ENCODE results near the gene SETD4. TPM values are rescaled to one million over a fixed set of nuclear protein-coding genes. Genes with fewer than 3 reads are reported as not detected.

Gene SETD4
- total RNA-seq, 2 experiments from 2014 or later, result 14.8 to 15.2 TPM

DNA sequence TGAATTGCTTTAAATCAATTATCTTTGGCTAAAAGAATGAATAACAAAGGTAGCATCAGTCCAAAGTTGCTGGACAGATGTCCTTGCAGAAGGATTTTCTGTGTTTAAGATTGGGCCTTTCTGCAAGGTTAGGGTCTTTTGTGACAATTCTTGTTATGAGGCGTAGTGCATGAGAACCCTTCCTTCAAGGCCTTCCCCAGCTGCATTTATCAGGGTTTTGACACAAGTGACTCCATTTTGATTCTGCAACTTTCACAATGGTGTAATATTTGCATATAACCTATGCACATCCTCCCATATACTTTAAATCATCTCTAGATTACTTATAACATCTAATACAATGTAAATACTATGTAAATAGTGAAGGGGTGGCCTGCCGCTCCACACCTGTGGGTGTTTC, 1.1 kb upstream of the SETD4 start:
- Mint-ChIP-seq H3K27me3 (ENCODE audit: low read depth) (no peaks in the 10 kb centered on the region), H3K9me3 (no peaks in the 10 kb centered on the region), H3K36me3 (ENCODE audit: low read depth) (peaks cover 15% of the 10 kb centered on the region), H3K4me1 (ENCODE audit: low read depth) (peaks cover 27% of the 10 kb centered on the region), H3K27ac (no peak overlapping the region), H3K4me3 (no peak overlapping the region)
- CTCF ChIA-PET, result interaction anchor here (1.1 kb wide), 1 partner anchor 11 kb away, joined by 3 read pairs; no protein-coding TSS in a partner anchor
- intact Hi-C loops (cut with micrococcal nuclease), result loop anchor here (2.0 kb wide), 1 partner anchor 73 kb away; the partner anchor contains the start of gene CBR3
- no peak for DNase-seq

DNA sequence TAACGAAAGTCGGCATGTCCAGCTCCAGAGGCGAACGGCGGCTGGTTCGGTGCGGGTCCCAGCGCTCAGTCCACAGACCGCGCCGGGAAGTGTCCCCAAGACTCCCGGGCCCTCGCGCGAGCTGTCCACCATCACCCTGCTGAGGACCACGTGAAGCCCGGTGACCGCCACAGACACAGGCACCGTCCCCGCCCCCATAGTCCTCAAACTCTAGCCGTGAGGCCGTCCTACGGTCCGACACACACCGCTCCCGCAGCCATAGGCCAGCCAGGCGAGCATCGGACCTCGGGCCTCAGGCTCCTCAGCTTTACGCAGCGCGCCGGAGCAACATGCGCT, 535 bp downstream of the SETD4 start:
- intact Hi-C loops (cut with micrococcal nuclease), result loop anchor here (1.0 to 2.0 kb wide), 5 partner anchors 10 to 97 kb away; partner anchors contain the start of genes CBR3 and DOP1B
- CTCF ChIA-PET, result interaction anchor here (0.8 to 1.3 kb wide), 6 partner anchors 32 to 1314 kb away, joined by 3 to 5 read pairs (median 4); no protein-coding TSS in a partner anchor
- Mint-ChIP-seq H3K4me3 (peak overlapping the region; percentile 82), H3K36me3 (ENCODE audit: low read depth) (peaks cover 22% of the 10 kb centered on the region), H3K9me3 (no peaks in the 10 kb centered on the region), H3K27me3 (ENCODE audit: low read depth) (no peaks in the 10 kb centered on the region), H3K4me1 (ENCODE audit: low read depth) (peaks cover 16% of the 10 kb centered on the region), H3K27ac (peak overlapping the region; percentile 90)
- peak; percentile 18 for DNase-seq

DNA sequence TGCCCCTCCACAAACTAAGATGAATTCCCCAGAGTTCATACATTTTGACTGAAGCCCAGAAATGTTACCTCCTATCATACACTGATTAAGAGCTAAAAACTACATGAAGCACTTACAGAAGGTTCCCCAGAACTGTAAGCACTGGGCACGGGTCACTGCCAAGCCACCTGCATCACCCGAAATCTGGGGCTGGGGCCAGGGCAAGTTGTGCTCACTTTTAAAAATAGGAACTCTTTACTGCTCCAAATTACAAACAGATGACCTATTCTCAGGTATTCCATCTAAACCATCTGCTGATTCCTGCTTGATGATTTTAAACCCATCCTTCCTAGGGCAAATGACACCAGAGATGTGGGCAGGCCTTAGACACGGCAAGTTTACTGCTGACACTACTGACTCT, 4.8 kb downstream of the SETD4 start:
- no peak overlapping the region for H3K27ac Mint-ChIP-seq
- CTCF ChIA-PET, result interaction anchor here (0.9 kb wide), 1 partner anchor 57 kb away, joined by 3 read pairs; no protein-coding TSS in a partner anchor
- peaks cover 46% of the 10 kb centered on the region for H3K36me3 Mint-ChIP-seq (ENCODE audit: low read depth)
- no peak for DNase-seq
- no peaks in the 10 kb centered on the region for H3K9me3 Mint-ChIP-seq
- H3K4me1 Mint-ChIP-seq (ENCODE audit: low read depth), result peaks cover 31% of the 10 kb centered on the region
- no peaks in the 10 kb centered on the region for H3K27me3 Mint-ChIP-seq (ENCODE audit: low read depth)
- intact Hi-C loops (cut with micrococcal nuclease), result no loop called here
- H3K4me3 Mint-ChIP-seq, result no peak overlapping the region

DNA sequence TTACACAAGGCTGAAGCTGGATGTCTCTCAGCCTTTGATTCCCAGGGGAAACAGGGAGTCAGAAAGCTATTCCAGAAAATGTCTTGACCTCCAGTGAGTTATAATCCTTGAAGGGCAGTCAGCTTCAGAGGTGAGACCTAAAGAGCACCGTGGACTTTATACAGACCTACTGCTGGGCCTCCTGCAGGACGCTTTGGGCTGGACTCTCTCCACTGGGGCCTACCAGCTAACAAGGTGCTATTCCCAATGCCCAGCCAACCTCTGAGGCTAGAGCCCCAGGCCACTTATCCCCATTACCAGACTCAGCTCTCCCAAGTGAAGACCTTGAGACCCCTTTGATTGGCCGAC, 6.6 kb downstream of the SETD4 start:
- intact Hi-C loops (cut with micrococcal nuclease), result no loop called here
- Mint-ChIP-seq H3K27ac (peak overlapping the region; percentile 69), H3K4me1 (ENCODE audit: low read depth) (peaks cover 27% of the 10 kb centered on the region), H3K27me3 (ENCODE audit: low read depth) (no peaks in the 10 kb centered on the region), H3K4me3 (no peak overlapping the region), H3K36me3 (ENCODE audit: low read depth) (peaks cover 53% of the 10 kb centered on the region), H3K9me3 (no peaks in the 10 kb centered on the region)
- CTCF ChIA-PET, result interaction anchor here (1.0 to 1.9 kb wide), 2 partner anchors 51 to 59 kb away, joined by 4 to 8 read pairs; no protein-coding TSS in a partner anchor
- no peak for DNase-seq

- peaks cover 21% of the 10 kb centered on the region for H3K4me1 Mint-ChIP-seq (ENCODE audit: low read depth)
- H3K4me3 Mint-ChIP-seq, result no peak overlapping the region
- no peaks in the 10 kb centered on the region for H3K9me3 Mint-ChIP-seq
- H3K36me3 Mint-ChIP-seq (ENCODE audit: low read depth), result peaks cover 53% of the 10 kb centered on the region
- H3K27ac Mint-ChIP-seq, result peak overlapping the region; percentile 74
- H3K27me3 Mint-ChIP-seq (ENCODE audit: low read depth), result no peaks in the 10 kb centered on the region
- no peak for DNase-seq
- CTCF ChIA-PET, result interaction anchor here (1.6 to 1.9 kb wide), 2 partner anchors 11 to 52 kb away, joined by 3 to 8 read pairs; no protein-coding TSS in a partner anchor
- intact Hi-C loops (cut with micrococcal nuclease), result no loop called here
These were observed 7.2 kb downstream of the SETD4 start for GRCh38 chr21:36052860-36053714.

DNA sequence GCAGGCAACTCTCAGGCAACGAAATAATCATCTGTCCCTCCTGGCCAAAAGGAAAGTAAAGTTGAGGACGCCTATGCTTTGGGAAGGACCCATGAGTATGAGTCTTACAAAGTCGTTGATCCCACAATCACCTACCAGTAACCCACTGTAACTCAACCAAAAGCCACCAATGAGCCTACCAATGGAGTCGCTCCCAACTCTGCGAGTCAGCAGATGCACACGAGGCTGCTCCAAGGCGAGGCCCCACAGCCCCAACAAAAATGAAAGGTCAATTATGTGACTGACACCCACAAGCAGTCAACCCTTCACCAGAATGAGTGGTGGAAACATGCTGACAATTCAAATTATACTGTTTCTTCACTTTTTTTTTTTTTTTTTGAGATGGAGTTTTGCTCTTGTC, 12.0 kb downstream of the SETD4 start:
- Mint-ChIP-seq H3K27ac (no peak overlapping the region), H3K9me3 (no peaks in the 10 kb centered on the region), H3K4me3 (no peak overlapping the region), H3K4me1 (ENCODE audit: low read depth) (peaks cover 8% of the 10 kb centered on the region), H3K27me3 (ENCODE audit: low read depth) (no peaks in the 10 kb centered on the region), H3K36me3 (ENCODE audit: low read depth) (peaks cover 42% of the 10 kb centered on the region)
- DNase-seq, result no peak
- intact Hi-C loops (cut with micrococcal nuclease), result no loop called here
- CTCF ChIA-PET, result interaction anchor here (1.6 kb wide), 1 partner anchor 18 kb away, joined by 4 read pairs; no protein-coding TSS in a partner anchor

GRCh38 chr21:36047139-36047538, 13.2 kb downstream of the SETD4 start:
- Mint-ChIP-seq H3K9me3 (no peaks in the 10 kb centered on the region), H3K36me3 (ENCODE audit: low read depth) (peaks cover 37% of the 10 kb centered on the region), H3K4me1 (ENCODE audit: low read depth) (no peaks in the 10 kb centered on the region), H3K27ac (no peak overlapping the region), H3K4me3 (no peak overlapping the region), H3K27me3 (ENCODE audit: low read depth) (no peaks in the 10 kb centered on the region)
- CTCF ChIA-PET, result interaction anchor here (1.1 kb wide), 1 partner anchor 66 kb away, joined by 6 read pairs; no protein-coding TSS in a partner anchor
- intact Hi-C loops (cut with micrococcal nuclease), result no loop called here
- DNase-seq, result no peak

DNA sequence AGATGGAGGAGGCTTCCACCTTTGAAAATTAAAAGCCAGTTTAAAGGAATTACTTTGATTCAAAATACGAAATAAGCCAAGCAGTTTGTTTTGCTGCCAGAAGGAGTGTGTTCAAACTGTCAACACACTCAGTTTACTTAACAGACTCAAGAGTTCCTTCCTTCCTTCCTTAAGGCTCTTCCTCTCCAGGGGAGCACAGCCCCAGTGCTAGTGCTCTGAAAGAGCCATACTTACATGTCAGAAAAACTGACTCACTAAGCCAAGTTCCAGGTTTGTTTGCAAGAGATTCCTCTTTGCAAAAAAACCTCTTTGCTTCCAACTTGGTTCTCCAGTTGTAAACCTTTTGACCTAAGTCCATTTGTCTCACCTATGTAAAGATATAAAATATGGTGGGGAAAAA, 14.3 kb downstream of the SETD4 start:
- CTCF ChIA-PET, result interaction anchor here (0.9 kb wide), 1 partner anchor 81 kb away, joined by 3 read pairs; no protein-coding TSS in a partner anchor
- H3K36me3 Mint-ChIP-seq (ENCODE audit: low read depth), result peaks cover 33% of the 10 kb centered on the region
- H3K27me3 Mint-ChIP-seq (ENCODE audit: low read depth), result no peaks in the 10 kb centered on the region
- no peaks in the 10 kb centered on the region for H3K4me1 Mint-ChIP-seq (ENCODE audit: low read depth)
- DNase-seq, result no peak
- intact Hi-C loops (cut with micrococcal nuclease), result no loop called here
- H3K9me3 Mint-ChIP-seq, result no peaks in the 10 kb centered on the region
- H3K27ac Mint-ChIP-seq, result no peak overlapping the region
- no peak overlapping the region for H3K4me3 Mint-ChIP-seq

- Mint-ChIP-seq H3K4me3 (no peak overlapping the region), H3K9me3 (no peaks in the 10 kb centered on the region), H3K27ac (no peak overlapping the region), H3K36me3 (ENCODE audit: low read depth) (peaks cover 26% of the 10 kb centered on the region), H3K4me1 (ENCODE audit: low read depth) (no peaks in the 10 kb centered on the region), H3K27me3 (ENCODE audit: low read depth) (no peaks in the 10 kb centered on the region)
- CTCF ChIA-PET, result no interaction called here
- intact Hi-C loops (cut with micrococcal nuclease), result no loop called here
- DNase-seq, result no peak
These were observed 16.3 kb downstream of the SETD4 start for GRCh38 chr21:36044056-36044455.

GRCh38 chr21:36041910-36042309, 18.4 kb downstream of the SETD4 start:
- CTCF ChIA-PET, result interaction anchor here (1.1 kb wide), 1 partner anchor 10 kb away, joined by 3 read pairs; no protein-coding TSS in a partner anchor
- Mint-ChIP-seq H3K4me1 (ENCODE audit: low read depth) (no peaks in the 10 kb centered on the region), H3K9me3 (no peaks in the 10 kb centered on the region), H3K36me3 (ENCODE audit: low read depth) (peaks cover 22% of the 10 kb centered on the region), H3K4me3 (no peak overlapping the region), H3K27me3 (ENCODE audit: low read depth) (no peaks in the 10 kb centered on the region), H3K27ac (no peak overlapping the region)
- DNase-seq, result no peak
- intact Hi-C loops (cut with micrococcal nuclease), result no loop called here

GRCh38 chr21:36040389-36040788, 19.9 kb downstream of the SETD4 start:
- H3K9me3 Mint-ChIP-seq, result no peaks in the 10 kb centered on the region
- no peak overlapping the region for H3K27ac Mint-ChIP-seq
- DNase-seq, result no peak
- H3K27me3 Mint-ChIP-seq (ENCODE audit: low read depth), result no peaks in the 10 kb centered on the region
- intact Hi-C loops (cut with micrococcal nuclease), result no loop called here
- peaks cover 23% of the 10 kb centered on the region for H3K36me3 Mint-ChIP-seq (ENCODE audit: low read depth)
- CTCF ChIA-PET, result interaction anchor here (1.1 to 1.3 kb wide), 2 partner anchors 56 to 73 kb away, joined by 3 to 5 read pairs; no protein-coding TSS in a partner anchor
- H3K4me3 Mint-ChIP-seq, result no peak overlapping the region
- no peaks in the 10 kb centered on the region for H3K4me1 Mint-ChIP-seq (ENCODE audit: low read depth)

- CTCF ChIA-PET, result interaction anchor here (1.3 kb wide), 1 partner anchor 73 kb away, joined by 3 read pairs; no protein-coding TSS in a partner anchor
- Mint-ChIP-seq H3K36me3 (ENCODE audit: low read depth) (peaks cover 21% of the 10 kb centered on the region), H3K4me1 (ENCODE audit: low read depth) (no peaks in the 10 kb centered on the region), H3K9me3 (no peaks in the 10 kb centered on the region), H3K27me3 (ENCODE audit: low read depth) (no peaks in the 10 kb centered on the region), H3K4me3 (no peak overlapping the region), H3K27ac (no peak overlapping the region)
- intact Hi-C loops (cut with micrococcal nuclease), result no loop called here
- no peak for DNase-seq
These were observed 20.5 kb downstream of the SETD4 start for GRCh38 chr21:36039861-36040260.
